BE2C (cell line): ENCODE measurements around the gene RRP15.

Experiments
- DNase-seq: peaks from one replicate; pipeline ENCODE4 v3.0.0-alpha.2; 2020
- H3K27me3 ChIP-seq: fragments of 250-450 bp; sonication (Bioruptor Pico); 2 replicates; pipeline ENCODE4 v1.5.1; 2020; ENCODE audit warnings: mild to moderate bottlenecking
- H3K36me3 ChIP-seq: fragments of 250-450 bp; sonication (Bioruptor Pico); 2 replicates; pipeline ENCODE4 v1.5.1; 2020; ENCODE audit warnings: mild to moderate bottlenecking
- H3K4me1 ChIP-seq: fragments of 250-450 bp; sonication (Bioruptor Pico); 2 replicates; pipeline ENCODE4 v1.5.1; 2020
- H3K4me3 ChIP-seq: 2 replicates; pipeline ENCODE4 v1.5.1; 2011; ENCODE audit warnings: low read depth, low read length
- H3K9me3 ChIP-seq: fragments of 250-450 bp; sonication (Bioruptor Pico); 2 replicates; pipeline ENCODE4 v1.5.1; 2020
- CTCF ChIP-seq: IDR thresholded peaks from 2 replicates; pipeline ENCODE4 v1.5.1; 2012; ENCODE audit warnings: mild to moderate bottlenecking, low read depth, low read length

The RRP15 gene

GRCh38 chr1:218355278-218355677, 70.2 kb downstream of the RRP15 start:
- Histone ChIP-seq H3K4me1 (no peaks in the 10 kb centered on the region), H3K9me3 (no peaks in the 10 kb centered on the region), H3K36me3 (no peaks in the 10 kb centered on the region), H3K4me3 (no peak overlapping the region), H3K27me3 (no peaks in the 10 kb centered on the region)
- DNase-seq = no peak
- no peak for TF ChIP-seq CTCF

- no peaks in the 10 kb centered on the region for H3K9me3 ChIP-seq
- H3K36me3 ChIP-seq = no peaks in the 10 kb centered on the region
- no peak overlapping the region for H3K4me3 ChIP-seq
- no peak for TF ChIP-seq CTCF
- H3K27me3 ChIP-seq = no peaks in the 10 kb centered on the region
- no peaks in the 10 kb centered on the region for H3K4me1 ChIP-seq
- no peak for DNase-seq
Measured at GRCh38 chr1:218357211-218357892, 72.3 kb downstream of the RRP15 start.

GRCh38 chr1:218357893-218358232, 72.8 kb downstream of the RRP15 start:
- TF ChIP-seq CTCF = no peak
- no peaks in the 10 kb centered on the region for H3K27me3 ChIP-seq
- DNase-seq = no peak

GRCh38 chr1:218361298-218362065, 76.4 kb downstream of the RRP15 start:
- H3K4me1 ChIP-seq = no peaks in the 10 kb centered on the region
- no peak overlapping the region for H3K4me3 ChIP-seq
- DNase-seq = peak; percentile 19
- no peaks in the 10 kb centered on the region for H3K27me3 ChIP-seq
- H3K36me3 ChIP-seq = no peaks in the 10 kb centered on the region
- peak; percentile 61 for TF ChIP-seq CTCF
- H3K9me3 ChIP-seq = no peaks in the 10 kb centered on the region; the same call in 1 of the 2 replicates

More at GRCh38 chr1:218357893-218358232, 72.8 kb downstream of the RRP15 start:
- Histone ChIP-seq H3K36me3 (no peaks in the 10 kb centered on the region), H3K4me3 (no peak overlapping the region), H3K9me3 (no peaks in the 10 kb centered on the region), H3K4me1 (no peaks in the 10 kb centered on the region)

GRCh38 chr1:218362418-218363076, 77.5 kb downstream of the RRP15 start:
- Histone ChIP-seq H3K36me3 (no peaks in the 10 kb centered on the region), H3K9me3 (no peaks in the 10 kb centered on the region; the same call in 1 of the 2 replicates), H3K27me3 (no peaks in the 10 kb centered on the region), H3K4me1 (no peaks in the 10 kb centered on the region), H3K4me3 (no peak overlapping the region)
- no peak for DNase-seq
- TF ChIP-seq CTCF = no peak
